ENCODE measurements around the gene GPR68.

DNA sequence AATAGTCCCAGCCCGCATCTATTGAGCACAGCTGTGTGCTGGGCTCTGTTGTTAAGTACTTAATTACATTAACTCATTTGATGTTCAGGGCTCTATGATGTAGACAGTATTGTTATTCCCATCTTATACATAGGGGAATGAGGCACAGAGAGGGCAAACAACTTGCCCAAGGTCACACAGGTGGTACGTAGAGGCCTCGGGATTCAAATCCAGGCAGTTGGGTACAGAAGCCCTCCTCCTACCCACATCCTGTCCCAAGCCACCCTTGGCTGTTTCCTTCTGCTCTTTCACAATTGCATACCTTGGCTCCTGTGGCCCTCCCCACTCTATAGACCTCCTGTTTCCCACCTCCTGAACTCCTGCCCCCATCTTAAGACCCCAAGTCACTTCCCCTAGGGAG is 10.0 kb upstream of the GPR68 start:
- no peak for TF ChIP-seq POLR2AphosphoS5 (IDR thresholded peaks at IDR 0.05; ENCODE audit: borderline replicate concordance, low read depth, low read length)
- no peak for TF ChIP-seq EZH2 (IDR thresholded peaks at IDR 0.05)
- no peak for TF ChIP-seq FOXP2 (optimal IDR thresholded peaks at IDR 0.05; ENCODE audit: control extremely low read depth, extremely low read length, insufficient read depth)
